ENCODE measurements around the gene TMEM259. TPM values are rescaled to one million over a fixed set of nuclear protein-coding genes. Genes with fewer than 3 reads are reported as not detected.

TMEM259 gene
- total RNA-seq, 2 experiments from 2014 or later, result 388 to 390 TPM

- ATAC-seq (ENCODE audit: poor library complexity) (no peak), DNase-seq (no peak)
- Histone ChIP-seq H3K27ac (ENCODE audit: low read depth in 1 of 2, low read length in 2 of 2) (no peak overlapping the region), H3K4me1 (ENCODE audit: insufficient read depth, low read length) (peaks cover 69% of the 10 kb centered on the region), H3K4me3 (ENCODE audit: low read length) (no peak overlapping the region), H3K9me3 (ENCODE audit: control insufficient read depth in 1 of 2, insufficient read depth in 1 of 2, low read length in 2 of 2) (peaks cover 0 to 4% of the 10 kb centered on the region in 2 experiments), H3K27me3 (ENCODE audit: control insufficient read depth in 1 of 2, insufficient read depth in 2 of 2, low read length in 2 of 2) (no peaks in the 10 kb centered on the region), H3K36me3 (ENCODE audit: insufficient read depth, low read length) (peaks cover 37% of the 10 kb centered on the region)
- Mint-ChIP-seq H3K9me3 (no peaks in the 10 kb centered on the region), H3K27me3 (peaks cover 6% of the 10 kb centered on the region), H3K4me1 (ENCODE audit: low read depth) (peaks cover 32% of the 10 kb centered on the region), H3K36me3 (ENCODE audit: low read depth) (peaks cover 29% of the 10 kb centered on the region), H3K4me3 (peak overlapping the region; percentile 71), H3K27ac (peak overlapping the region; percentile 74)
- TF ChIP-seq, protein P1, sequence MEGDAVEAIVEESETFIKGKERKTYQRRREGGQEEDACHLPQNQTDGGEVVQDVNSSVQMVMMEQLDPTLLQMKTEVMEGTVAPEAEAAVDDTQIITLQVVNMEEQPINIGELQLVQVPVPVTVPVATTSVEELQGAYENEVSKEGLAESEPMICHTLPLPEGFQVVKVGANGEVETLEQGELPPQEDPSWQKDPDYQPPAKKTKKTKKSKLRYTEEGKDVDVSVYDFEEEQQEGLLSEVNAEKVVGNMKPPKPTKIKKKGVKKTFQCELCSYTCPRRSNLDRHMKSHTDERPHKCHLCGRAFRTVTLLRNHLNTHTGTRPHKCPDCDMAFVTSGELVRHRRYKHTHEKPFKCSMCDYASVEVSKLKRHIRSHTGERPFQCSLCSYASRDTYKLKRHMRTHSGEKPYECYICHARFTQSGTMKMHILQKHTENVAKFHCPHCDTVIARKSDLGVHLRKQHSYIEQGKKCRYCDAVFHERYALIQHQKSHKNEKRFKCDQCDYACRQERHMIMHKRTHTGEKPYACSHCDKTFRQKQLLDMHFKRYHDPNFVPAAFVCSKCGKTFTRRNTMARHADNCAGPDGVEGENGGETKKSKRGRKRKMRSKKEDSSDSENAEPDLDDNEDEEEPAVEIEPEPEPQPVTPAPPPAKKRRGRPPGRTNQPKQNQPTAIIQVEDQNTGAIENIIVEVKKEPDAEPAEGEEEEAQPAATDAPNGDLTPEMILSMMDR (IDR thresholded peaks at IDR 0.05), result no peak
- ChIA-PET CTCF (no interaction called here), POLR2A (interaction anchor here (1.0 kb wide), 1 partner anchor 59 kb away, joined by 3 read pairs; no protein-coding TSS in a partner anchor)
- intact Hi-C loops (cut with DNase I, micrococcal nuclease), result no loop called here
Measured at GRCh38 chr19:1016647-1017114, 4.2 kb downstream of the TMEM259 start.

DNA sequence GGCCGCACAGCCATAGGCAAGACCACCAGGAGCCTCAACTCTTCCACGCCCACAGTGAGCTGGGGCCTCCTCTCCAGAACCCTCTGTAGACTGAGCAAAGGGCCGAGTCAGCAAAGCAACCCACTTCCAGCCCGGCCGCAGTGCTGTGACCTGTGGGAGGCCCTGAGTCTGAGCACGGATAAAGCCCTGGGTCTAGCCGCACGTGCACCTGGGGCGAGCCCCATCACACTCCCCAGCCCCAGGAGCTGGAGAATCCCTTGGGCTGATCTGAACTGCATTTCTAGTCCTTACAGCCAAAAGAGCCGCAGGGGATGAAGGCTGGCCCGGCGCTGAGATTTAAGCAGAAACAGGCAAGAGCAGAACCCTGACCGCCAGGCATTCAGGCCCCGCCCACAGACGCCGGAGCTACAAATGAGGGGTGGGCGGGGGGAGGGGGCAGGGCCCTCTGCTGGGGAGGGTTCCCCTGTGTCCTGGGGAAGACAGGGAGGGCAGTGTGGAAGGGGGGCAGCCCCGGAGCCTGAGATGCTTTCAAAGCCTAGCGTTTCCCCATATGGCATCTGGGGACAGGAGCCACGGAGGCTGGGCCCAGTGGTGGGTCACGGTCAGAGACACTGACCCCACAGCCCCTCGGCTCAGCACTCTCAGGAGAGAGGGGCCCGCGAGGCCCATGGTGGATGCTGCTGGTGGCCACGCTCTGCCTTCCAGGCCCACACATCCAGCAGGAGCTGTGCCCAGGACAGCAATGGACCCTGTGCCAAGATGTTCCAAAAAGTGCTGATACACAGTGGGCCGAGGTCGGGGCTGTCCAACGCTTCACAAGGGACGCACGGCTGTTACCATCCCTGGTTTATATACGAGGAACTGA, 4.9 kb downstream of the TMEM259 start:
- H3K27me3 Mint-ChIP-seq, result no peaks in the 10 kb centered on the region
- H3K36me3 Mint-ChIP-seq (ENCODE audit: low read depth), result peaks cover 22% of the 10 kb centered on the region
- TF ChIP-seq, protein P1 (IDR thresholded peaks at IDR 0.05), result no peak
- intact Hi-C loops (cut with DNase I, micrococcal nuclease), result no loop called here
- no peak overlapping the region for H3K4me3 ChIP-seq (ENCODE audit: low read length)
- H3K36me3 ChIP-seq (ENCODE audit: insufficient read depth, low read length), result peaks cover 37% of the 10 kb centered on the region
- H3K27ac ChIP-seq (ENCODE audit: low read depth in 1 of 2, low read length in 2 of 2), result no peak overlapping the region
- no peak for ATAC-seq (ENCODE audit: poor library complexity)
- no peak for DNase-seq
- peak overlapping the region; percentile 74 for H3K27ac Mint-ChIP-seq
- H3K9me3 Mint-ChIP-seq, result no peaks in the 10 kb centered on the region
- H3K4me3 Mint-ChIP-seq, result peak overlapping the region; percentile 71
- peaks cover 0 to 4% of the 10 kb centered on the region in 2 experiments for H3K9me3 ChIP-seq (ENCODE audit: control insufficient read depth in 1 of 2, insufficient read depth in 1 of 2, low read length in 2 of 2)
- POLR2A ChIA-PET, result interaction anchor here (1.0 kb wide), 1 partner anchor 60 kb away, joined by 3 read pairs; no protein-coding TSS in a partner anchor
- CTCF ChIA-PET, result no interaction called here
- no peaks in the 10 kb centered on the region for H3K27me3 ChIP-seq (ENCODE audit: control insufficient read depth in 1 of 2, insufficient read depth in 2 of 2, low read length in 2 of 2)
- H3K4me1 Mint-ChIP-seq (ENCODE audit: low read depth), result peaks cover 25% of the 10 kb centered on the region
- H3K4me1 ChIP-seq (ENCODE audit: insufficient read depth, low read length), result peaks cover 62% of the 10 kb centered on the region

- H3K9me3 ChIP-seq (ENCODE audit: control insufficient read depth in 1 of 2, insufficient read depth in 1 of 2, low read length in 2 of 2), result peaks cover 0 to 4% of the 10 kb centered on the region in 2 experiments
- no peaks in the 10 kb centered on the region for H3K27me3 ChIP-seq (ENCODE audit: control insufficient read depth in 1 of 2, insufficient read depth in 2 of 2, low read length in 2 of 2)
- DNase-seq (no peak), ATAC-seq (ENCODE audit: poor library complexity) (no peak)
- no peak overlapping the region for H3K4me3 Mint-ChIP-seq
- no peaks in the 10 kb centered on the region for H3K27me3 Mint-ChIP-seq
- H3K9me3 Mint-ChIP-seq, result no peaks in the 10 kb centered on the region
- peaks cover 59% of the 10 kb centered on the region for H3K4me1 ChIP-seq (ENCODE audit: insufficient read depth, low read length)
- peaks cover 42% of the 10 kb centered on the region for H3K36me3 ChIP-seq (ENCODE audit: insufficient read depth, low read length)
- H3K27ac Mint-ChIP-seq, result no peak overlapping the region
- peaks cover 25% of the 10 kb centered on the region for H3K4me1 Mint-ChIP-seq (ENCODE audit: low read depth)
- peaks cover 16% of the 10 kb centered on the region for H3K36me3 Mint-ChIP-seq (ENCODE audit: low read depth)
- POLR2A ChIA-PET, result no interaction called here
- TF ChIP-seq, protein P1 (IDR thresholded peaks at IDR 0.05), result no peak
- intact Hi-C loops (cut with DNase I, micrococcal nuclease), result no loop called here
- no peak overlapping the region for H3K4me3 ChIP-seq (ENCODE audit: low read length)
- H3K27ac ChIP-seq (ENCODE audit: low read depth in 1 of 2, low read length in 2 of 2), result no peak overlapping the region
- CTCF ChIA-PET, result no interaction called here
Measured at GRCh38 chr19:1015061-1015781, 5.7 kb downstream of the TMEM259 start.

Data from CD4-positive, alpha-beta T cell (primary cell).